ENCODE measurements around the gene ULBP1.
A peak's percentile ranks its signal among the peaks of the same experiment; 100 is the strongest.
"Not testable (repeated sequence)": the region's sequence is repeated elsewhere in the genome, so short reads cannot be mapped to it uniquely, and the experiment has no call there.

ULBP1 gene, protein sequence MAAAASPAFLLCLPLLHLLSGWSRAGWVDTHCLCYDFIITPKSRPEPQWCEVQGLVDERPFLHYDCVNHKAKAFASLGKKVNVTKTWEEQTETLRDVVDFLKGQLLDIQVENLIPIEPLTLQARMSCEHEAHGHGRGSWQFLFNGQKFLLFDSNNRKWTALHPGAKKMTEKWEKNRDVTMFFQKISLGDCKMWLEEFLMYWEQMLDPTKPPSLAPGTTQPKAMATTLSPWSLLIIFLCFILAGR

DNA sequence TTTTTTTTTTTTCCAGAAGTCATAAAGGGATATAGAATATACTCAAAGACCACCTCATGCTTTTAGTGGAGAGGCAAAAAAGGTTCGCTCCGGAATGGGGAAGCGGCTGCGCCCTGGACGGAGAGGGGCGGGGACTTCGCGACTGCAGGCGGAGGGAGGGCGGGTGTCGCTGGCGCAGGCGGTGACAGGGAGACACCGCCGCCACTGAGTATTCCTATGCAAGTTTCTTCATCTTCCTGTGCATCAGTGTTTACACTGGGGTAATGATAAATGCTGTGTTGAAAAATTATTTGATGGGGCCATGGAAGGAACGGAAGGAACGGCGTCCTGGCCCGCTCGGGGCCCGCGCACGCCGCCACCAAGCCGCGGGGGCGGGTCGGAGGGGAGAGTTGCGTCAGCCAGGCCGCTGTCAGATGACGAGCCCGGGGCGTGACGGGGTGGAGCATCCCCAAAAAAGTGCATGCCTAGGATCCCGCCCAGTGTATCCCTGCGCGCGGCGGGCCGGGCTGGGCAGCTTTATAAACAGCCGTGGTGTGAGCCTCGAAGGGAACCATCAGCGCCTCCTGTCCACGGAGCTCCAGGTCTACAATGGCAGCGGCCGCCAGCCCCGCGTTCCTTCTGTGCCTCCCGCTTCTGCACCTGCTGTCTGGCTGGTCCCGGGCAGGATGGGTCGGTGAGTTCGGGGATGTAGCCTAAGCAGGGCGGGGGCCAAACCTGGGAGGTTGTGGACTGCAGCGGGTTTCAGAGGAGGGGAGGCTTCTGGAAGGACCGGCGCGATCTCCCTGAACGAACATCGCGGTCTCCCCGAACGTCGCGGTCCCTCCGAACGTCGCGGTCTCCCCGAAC lies at the start of gene ULBP1:
TSS of gene ULBP1 (plus strand) at position 482 of the 846 bp plus-strand sequence. CDS start at position 589, 107 bp downstream.
- peak; percentile 81 for DNase-seq

GRCh38 chr6:149915970-149916865 lies 47.5 kb upstream of the ULBP1 start:
- DNase-seq = no peak

DNA sequence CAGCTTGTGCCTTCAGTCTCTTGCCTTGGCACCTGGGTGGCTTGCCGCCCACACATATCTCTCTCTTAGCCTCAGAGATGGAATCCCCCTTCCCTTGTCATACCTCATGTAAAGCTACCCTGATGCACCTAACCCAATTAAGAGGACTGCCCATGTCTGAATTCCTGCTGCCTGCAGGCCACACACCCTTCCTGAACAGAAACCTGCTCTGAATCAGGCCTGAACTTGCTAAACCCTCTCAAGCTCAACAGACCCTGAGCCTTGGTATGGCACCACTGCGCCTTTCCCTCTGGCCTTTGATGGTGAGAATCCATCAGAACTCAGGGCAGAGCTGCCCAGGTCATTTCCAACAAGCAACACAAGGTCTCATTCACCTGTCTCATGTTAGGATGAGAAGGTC lies 46.1 kb upstream of the ULBP1 start:
- no peak for DNase-seq

GRCh38 chr6:149918151-149918905 lies 45.4 kb upstream of the ULBP1 start:
- DNase-seq = no peak

DNA sequence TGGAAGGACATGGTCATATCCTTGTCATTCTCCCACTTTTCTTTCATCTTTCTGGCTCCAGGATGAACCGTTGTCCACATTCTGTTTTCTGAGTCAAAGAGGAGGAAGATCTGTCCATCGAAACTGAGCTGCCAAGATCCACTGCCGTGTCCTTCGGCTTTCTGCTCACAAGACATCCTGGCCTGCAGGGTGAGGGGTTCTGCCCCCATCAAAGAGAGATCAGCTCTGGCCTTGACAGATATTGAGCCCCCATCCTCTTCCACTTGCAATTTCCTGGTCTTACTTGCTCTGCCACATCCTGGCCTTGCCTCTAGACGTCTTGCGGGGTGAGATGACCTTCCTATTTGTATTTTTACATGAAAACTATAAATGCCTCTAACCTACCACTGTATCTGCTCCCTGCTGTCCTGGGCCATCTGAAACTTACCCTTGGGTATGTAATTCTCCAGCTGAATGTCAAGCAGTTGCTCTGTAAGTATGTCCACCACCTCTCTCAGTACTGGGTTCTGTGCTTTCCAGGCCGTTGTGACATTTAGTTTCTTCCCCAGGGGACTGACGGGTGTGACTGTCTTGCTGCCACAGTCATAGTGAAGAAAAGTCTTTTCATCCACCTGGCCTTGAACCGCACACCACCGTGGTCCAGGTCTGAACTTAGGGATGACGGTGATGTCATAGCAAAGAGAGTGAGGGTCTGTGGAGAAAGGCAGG lies 44.5 kb upstream of the ULBP1 start:
- DNase-seq = not testable (repeated sequence)

DNA sequence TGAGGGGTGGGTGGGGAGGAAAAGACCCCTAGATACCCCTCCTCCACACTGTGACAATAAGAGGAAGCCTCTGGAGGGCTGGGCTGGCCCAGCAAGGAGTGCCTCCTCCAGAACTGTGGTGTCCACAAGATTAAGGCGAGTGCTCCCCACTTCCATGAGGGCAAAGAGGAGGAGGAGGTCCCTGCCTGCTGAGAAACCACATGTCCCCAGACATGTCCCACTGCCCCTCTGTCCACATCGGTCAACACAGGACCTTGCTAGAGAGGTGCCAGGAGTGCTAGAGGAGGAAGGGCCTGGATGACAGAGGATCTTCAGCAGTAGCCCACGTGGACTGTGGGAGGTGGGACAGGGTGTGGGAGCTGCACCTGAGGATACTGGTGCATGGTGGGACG lies 43.9 kb upstream of the ULBP1 start:
- DNase-seq = no peak

GRCh38 chr6:149921361-149921760 lies 42.4 kb upstream of the ULBP1 start:
- no peak for DNase-seq

- DNase-seq = not testable (repeated sequence)
Observed at GRCh38 chr6:149922091-149922490, 41.7 kb upstream of the ULBP1 start.

DNA sequence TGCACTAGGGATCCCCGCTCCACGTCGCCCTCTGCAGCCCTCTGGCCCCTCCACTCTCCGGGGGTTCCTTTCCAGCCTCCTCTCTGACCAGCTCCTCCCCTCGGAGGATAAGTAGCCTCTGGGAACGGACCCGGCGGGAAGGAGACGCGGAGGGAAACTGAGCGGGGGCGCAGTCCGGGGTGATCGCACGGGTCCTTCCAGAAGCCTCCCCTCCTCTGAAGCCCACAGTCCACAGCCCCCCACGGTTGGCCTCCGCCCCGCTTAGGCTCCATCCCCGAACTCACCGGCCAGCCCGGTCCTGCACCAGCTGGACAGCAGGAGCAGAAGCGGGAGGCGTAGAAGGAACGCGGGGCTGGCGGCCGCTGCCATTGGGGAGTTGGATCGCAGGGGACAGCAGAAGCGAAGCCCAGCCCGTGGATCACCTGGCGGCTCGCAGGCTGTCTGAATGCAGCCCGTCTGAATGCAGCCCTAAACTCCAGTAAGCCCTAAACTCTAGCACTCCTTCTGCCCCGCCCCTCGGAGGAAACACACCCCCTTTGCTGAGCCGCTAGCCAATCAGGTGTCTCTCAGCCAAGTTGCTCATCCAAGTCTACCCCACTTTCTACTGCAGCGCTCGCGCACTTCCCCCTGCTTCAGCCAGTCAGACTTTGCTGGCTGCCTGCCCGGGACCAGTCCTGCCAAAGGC lies 41.0 kb upstream of the ULBP1 start, which contains the start of gene RAET1G:
TSS of gene RAET1G (minus strand) at position 480 of the 685 bp plus-strand sequence. CDS start at position 369, 111 bp downstream.
- peak; percentile 88 for DNase-seq

DNA sequence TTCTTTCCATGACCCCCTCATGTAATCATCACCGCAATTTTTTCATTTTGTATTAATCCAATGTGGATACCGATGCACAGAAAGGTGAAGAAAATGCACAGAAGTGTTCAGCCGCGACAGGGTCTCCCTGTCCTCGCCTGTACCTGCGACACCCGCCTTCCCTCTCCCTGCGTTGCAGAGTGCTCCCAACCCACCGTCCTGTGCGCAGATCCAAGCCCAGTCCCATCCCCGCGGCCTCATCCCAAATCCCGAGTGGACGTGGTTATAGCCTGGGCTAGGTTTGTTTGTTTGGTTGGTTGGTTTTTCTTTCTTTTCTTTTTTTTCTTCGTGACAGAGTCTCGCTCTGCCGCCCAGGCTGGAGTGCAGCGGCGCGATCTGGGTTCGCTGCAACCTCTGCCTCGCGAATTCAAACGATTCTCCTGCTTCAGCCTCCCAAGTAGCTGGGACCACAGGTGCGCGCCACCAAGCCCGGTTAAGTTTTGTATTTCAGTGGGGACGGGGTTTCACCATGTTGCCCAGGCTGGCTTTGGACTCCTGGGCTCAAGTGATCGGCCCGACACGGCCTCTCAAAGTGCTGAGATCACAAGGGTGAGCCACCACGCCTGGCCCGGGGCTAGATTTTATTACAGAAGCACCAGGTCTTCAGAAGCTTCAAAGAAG lies 40.3 kb upstream of the ULBP1 start:
- no peak for DNase-seq

GRCh38 chr6:149924206-149924932 lies 39.4 kb upstream of the ULBP1 start:
- DNase-seq = no peak

- no peak for DNase-seq
Observed at GRCh38 chr6:149924933-149925252, 38.9 kb upstream of the ULBP1 start.

DNA sequence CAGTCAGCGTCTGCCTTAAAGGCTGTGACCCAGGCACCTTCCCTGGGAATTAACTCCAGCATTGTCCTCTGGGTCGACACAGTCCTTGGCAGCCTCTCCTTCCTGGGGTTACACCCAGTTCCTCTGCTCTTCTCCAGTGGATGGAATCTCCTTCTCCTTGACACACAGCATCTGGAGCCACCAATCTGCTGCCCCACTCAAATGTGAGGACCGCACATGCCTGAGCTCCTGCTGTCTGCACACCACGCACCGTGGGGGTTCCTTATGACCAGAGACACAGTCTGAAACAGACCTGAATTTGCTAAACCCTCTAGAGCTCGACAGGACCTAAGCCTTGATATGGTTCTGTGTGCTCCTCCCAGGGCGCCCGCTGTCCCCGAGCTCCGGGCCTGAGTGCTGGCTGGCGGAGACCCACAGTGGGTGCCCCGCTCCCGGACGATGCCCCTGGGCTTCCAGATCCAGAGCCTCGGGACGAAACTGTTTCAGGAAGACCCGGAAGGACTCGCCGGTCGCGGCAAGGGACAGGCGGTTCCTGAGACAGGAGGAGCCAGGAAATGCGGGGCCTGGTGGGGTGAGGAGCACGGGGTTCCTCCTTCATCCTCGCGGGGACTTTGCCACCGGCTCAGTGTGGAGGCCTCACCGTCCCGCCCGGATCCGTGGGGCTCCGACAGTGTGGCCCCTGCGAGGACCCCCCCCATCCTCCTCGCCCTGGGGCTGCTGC lies 38.3 kb upstream of the ULBP1 start:
- DNase-seq = no peak

DNA sequence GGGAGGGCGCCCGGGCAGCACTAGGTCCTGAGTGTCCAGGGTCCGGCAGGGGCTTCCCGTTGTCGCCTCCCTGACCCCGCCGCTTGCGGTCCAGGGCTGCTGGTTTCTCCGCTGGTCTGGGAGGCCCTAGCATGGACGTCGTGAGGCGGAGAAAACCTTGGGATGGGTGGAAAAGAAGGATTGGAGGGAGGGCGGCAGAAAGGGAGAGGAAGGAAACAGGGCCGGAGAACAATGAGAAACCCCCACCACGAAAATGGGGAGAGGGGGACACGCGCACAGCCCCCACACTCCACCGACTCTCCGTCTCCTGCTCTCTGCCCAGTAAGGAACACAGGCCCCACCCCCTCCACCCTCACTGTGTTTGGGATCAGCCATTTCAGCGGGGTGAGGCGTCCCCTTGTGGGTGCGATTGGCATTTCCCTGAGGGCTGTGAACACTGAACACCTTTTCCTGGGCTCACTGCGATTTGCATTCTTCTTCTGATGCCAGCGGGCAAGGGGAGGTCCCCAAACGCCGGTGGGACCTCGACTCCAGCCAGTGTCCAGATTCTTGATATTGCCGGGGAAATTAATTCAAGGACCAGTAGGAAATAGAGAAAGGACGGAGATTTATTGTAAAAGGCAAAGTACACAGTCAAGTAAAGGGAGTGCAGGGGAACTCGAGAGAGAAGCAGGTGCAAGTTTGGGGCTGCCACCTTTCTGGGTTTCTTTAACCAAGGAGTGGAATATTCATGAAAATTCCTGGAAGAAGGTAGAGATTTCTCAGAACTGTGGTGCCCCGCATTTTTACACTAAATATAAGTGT lies 37.6 kb upstream of the ULBP1 start:
- peak; percentile 76 for DNase-seq

GRCh38 chr6:149927025-149927424 lies 36.7 kb upstream of the ULBP1 start:
- not testable (repeated sequence) for DNase-seq

GRCh38 chr6:149929422-149929821 lies 34.3 kb upstream of the ULBP1 start:
- DNase-seq = no peak

DNA sequence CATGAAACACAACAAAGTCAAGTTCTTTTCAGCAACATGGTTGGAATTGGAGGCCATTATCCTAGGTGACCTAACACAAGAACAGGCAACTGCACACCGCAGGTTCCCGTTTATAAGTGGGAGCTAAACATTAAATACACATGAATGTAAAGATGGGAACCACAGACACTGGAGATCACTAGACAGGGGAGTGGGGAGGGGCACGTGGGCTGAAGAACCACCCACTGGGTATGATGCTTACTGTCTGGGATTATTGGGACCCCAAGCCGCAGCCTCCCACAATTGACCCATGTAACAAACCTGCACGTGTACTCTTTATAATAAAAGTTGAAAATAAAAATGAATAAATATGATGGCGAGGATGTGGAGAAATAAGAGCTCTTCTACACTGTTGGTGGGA lies 32.2 kb upstream of the ULBP1 start:
- no peak for DNase-seq

GRCh38 chr6:149933036-149933435 lies 30.7 kb upstream of the ULBP1 start:
- no peak for DNase-seq
